H1 (cell line): ENCODE data around the gene VSTM4. TPM values are rescaled to one million over a fixed set of nuclear protein-coding genes. Genes with fewer than 3 reads are reported as not detected.
A peak's percentile ranks its signal among the peaks of the same experiment; 100 is the strongest.

Experiments
- CTCF ChIA-PET: fragments of 300-600 bp; sonication (Branson Sonifier 250); formaldehyde crosslinking; loops from one replicate; lab custom pipeline; 2021; ENCODE audit not compliant: partially characterized antibody; lab: Charles Lee
- POLR2A ChIA-PET: fragments of 300-600 bp; sonication (Branson Sonifier 250); formaldehyde crosslinking; loops from one replicate; lab custom pipeline; 2021; ENCODE audit warnings: inconsistent platforms; ENCODE audit not compliant: partially characterized antibody; lab: Charles Lee
- DNase-seq, 2 experiments: peaks; one replicate each; pipeline versions ENCODE4 v3.0.0 to v3.0.0-alpha.2; 2010 to 2022; ENCODE audit warnings: low spot score in 2 of 2, low read depth in 1 of 2, mixed read lengths in 1 of 2
- FAIRE-seq: peaks from 2 replicates; lab custom pipeline; 2011; peaks lifted over from hg19 to GRCh38; lab: Jason Lieb, UNC
- H2AFZ ChIP-seq: 2 replicates; pipeline ENCODE4 v1.8.1; 2012; ENCODE audit warnings: low read length, inconsistent platforms
- H2AK5ac ChIP-seq: 2 replicates; pipeline ENCODE4 v1.6.1; 2013; ENCODE audit warnings: low read depth, low read length
- H2BK120ac ChIP-seq: replicated peaks from 2 replicates; pipeline ENCODE3; 2013; ENCODE audit warnings: low read depth, low read length, inconsistent platforms
- H2BK12ac ChIP-seq: 2 replicates; pipeline ENCODE4 v1.6.1; 2013; ENCODE audit warnings: low read depth, low read length
- H2BK15ac ChIP-seq: 2 replicates; pipeline ENCODE4 v1.6.1; 2013; ENCODE audit warnings: low read length
- H2BK20ac ChIP-seq: 2 replicates; pipeline ENCODE4 v1.6.1; 2013; ENCODE audit warnings: low read length
- H2BK5ac ChIP-seq: 2 replicates; pipeline ENCODE4 v1.6.1; 2013; ENCODE audit warnings: low read depth, low read length
- H3K14ac ChIP-seq: 2 replicates; pipeline ENCODE4 v1.6.1; 2013; ENCODE audit warnings: inconsistent platforms; ENCODE audit not compliant: insufficient read length
- H3K18ac ChIP-seq: 2 replicates; pipeline ENCODE4 v1.6.1; 2013; ENCODE audit warnings: low read length; ENCODE audit errors: extremely low read depth
- H3K23ac ChIP-seq: 2 replicates; pipeline ENCODE4 v1.6.1; 2013; ENCODE audit warnings: inconsistent platforms; ENCODE audit not compliant: insufficient read length
- H3K23me2 ChIP-seq: 2 replicates; pipeline ENCODE4 v1.6.1; 2013; ENCODE audit warnings: low read depth, low read length
- H3K27ac ChIP-seq: 2 replicates; pipeline ENCODE4 v1.6.1; 2011; ENCODE audit warnings: low read depth, low read length, inconsistent platforms
- H3K27me3 ChIP-seq, 4 experiments: replicated peaks in 1 of 4; 1 replicate in 1 of 4; 2 replicates in 3 of 4; pipeline versions ENCODE4 v1.6.1 to v1.8.1; 2011 to 2013; ENCODE audit warnings: low read length in 3 of 4, mild to moderate bottlenecking in 3 of 4, inconsistent platforms in 2 of 4, mixed read lengths in 2 of 4, moderate library complexity in 1 of 4; ENCODE audit not compliant: control insufficient read depth in 3 of 4, insufficient read depth in 3 of 4; ENCODE audit errors: extremely low read depth in 1 of 4
- H3K36me3 ChIP-seq, 4 experiments: 2 replicates each; pipeline versions ENCODE4 v1.6.1 to v1.8.1; 2011 to 2013; ENCODE audit warnings: mild to moderate bottlenecking in 4 of 4, low read length in 3 of 4, moderate library complexity in 2 of 4, control low read depth in 1 of 4, inconsistent platforms in 1 of 4; ENCODE audit not compliant: insufficient read depth in 4 of 4, control insufficient read depth in 2 of 4
- H3K4ac ChIP-seq: replicated peaks from 2 replicates; pipeline ENCODE3; 2013; ENCODE audit warnings: low read length, low read depth, mixed read lengths, inconsistent platforms; ENCODE audit not compliant: insufficient read length
- H3K4me1 ChIP-seq, 4 experiments: replicated peaks in 1 of 4; 1 replicate in 1 of 4; 2 replicates in 3 of 4; pipeline versions ENCODE4 v1.6.1 to v1.8.1; 2011 to 2013; ENCODE audit warnings: low read length in 3 of 4, inconsistent platforms in 2 of 4, mixed read lengths in 1 of 4; ENCODE audit not compliant: insufficient read depth in 4 of 4, control insufficient read depth in 3 of 4
- H3K4me2 ChIP-seq, 2 experiments: 2 replicates each; pipeline versions ENCODE4 v1.6.1 to v1.8.1; 2011 to 2013; ENCODE audit warnings: low read depth in 2 of 2, low read length in 2 of 2, control low read depth in 1 of 2, inconsistent platforms in 1 of 2, mild to moderate bottlenecking in 1 of 2; ENCODE audit not compliant: insufficient read depth in 1 of 2
- H3K4me3 ChIP-seq, 4 experiments: fragments of 200-600, 300-600 bp in 1 of 4; sonication (generic), shearing (Covaris generic), sonication (Bioruptor Twin) in 1 of 4; 2 replicates each; pipeline versions ENCODE4 v1.5.1 to v1.8.1; 2011 to 2016; ENCODE audit warnings: low read length in 4 of 4, low read depth in 3 of 4, control low read depth in 2 of 4, inconsistent platforms in 2 of 4, mild to moderate bottlenecking in 2 of 4, mixed read lengths in 1 of 4, moderate library complexity in 1 of 4; ENCODE audit not compliant: insufficient read depth in 2 of 4; ENCODE audit errors: extremely low read depth in 1 of 4
- H3K56ac ChIP-seq: replicated peaks from 2 replicates; pipeline ENCODE3; 2013; ENCODE audit warnings: low read depth, mild to moderate bottlenecking, mixed read lengths, low read length, inconsistent platforms; ENCODE audit not compliant: insufficient read length
- H3K79me1 ChIP-seq: 2 replicates; pipeline ENCODE4 v1.6.1; 2013; ENCODE audit warnings: low read depth, low read length, control low read depth
- H3K79me2 ChIP-seq, 2 experiments: 2 replicates each; pipeline versions ENCODE4 v1.6.1 to v1.8.1; 2012 to 2013; ENCODE audit warnings: low read length in 2 of 2, mild to moderate bottlenecking in 2 of 2, inconsistent platforms in 1 of 2; ENCODE audit not compliant: insufficient read depth in 2 of 2, control insufficient read depth in 1 of 2
- H3K9ac ChIP-seq, 4 experiments: replicated peaks in 1 of 4; 1 replicate in 1 of 4; 2 replicates in 3 of 4; pipeline versions ENCODE4 v1.6.1 to v1.8.1; 2011 to 2013; ENCODE audit warnings: low read depth in 3 of 4, low read length in 3 of 4, control low read depth in 2 of 4, mild to moderate bottlenecking in 2 of 4, moderate library complexity in 2 of 4, inconsistent platforms in 1 of 4; ENCODE audit errors: extremely low read depth in 1 of 4
- H3K9me3 ChIP-seq, 2 experiments: 2 replicates each; pipeline versions ENCODE4 v1.6.1 to v1.8.1; 2012 to 2013; ENCODE audit warnings: mild to moderate bottlenecking in 2 of 2, moderate library complexity in 2 of 2, control low read depth in 1 of 2, inconsistent platforms in 1 of 2, low read depth in 1 of 2, low read length in 1 of 2, mixed read lengths in 1 of 2; ENCODE audit not compliant: insufficient read depth in 2 of 2
- H4K20me1 ChIP-seq, 2 experiments: replicated peaks in 1 of 2; 2 replicates each; pipeline versions ENCODE3 to v1.8.1; 2011 to 2013; ENCODE audit warnings: inconsistent platforms in 2 of 2, low read length in 2 of 2, mild to moderate bottlenecking in 1 of 2; ENCODE audit not compliant: insufficient read depth in 2 of 2, control insufficient read depth in 1 of 2
- H4K5ac ChIP-seq: 2 replicates; pipeline ENCODE4 v1.6.1; 2013; ENCODE audit warnings: low read length, low read depth, mixed read lengths, inconsistent platforms; ENCODE audit not compliant: insufficient read length
- H4K8ac ChIP-seq: 2 replicates; pipeline ENCODE4 v1.8.0; 2013; ENCODE audit warnings: mild to moderate bottlenecking, moderate library complexity, low read length, inconsistent platforms; ENCODE audit not compliant: insufficient read depth; ENCODE audit errors: extremely low read depth
- H4K91ac ChIP-seq: replicated peaks from 2 replicates; pipeline ENCODE3; 2013; ENCODE audit warnings: low read length, mixed read lengths, inconsistent platforms; ENCODE audit not compliant: insufficient read length
- RAD21 ChIP-seq, 2 experiments: IDR thresholded peaks in 1 of 2; conservative IDR thresholded peaks in 1 of 2; 2 replicates each; pipeline ENCODE4 v1.6.1; 2011; ENCODE audit warnings: low read depth in 2 of 2, low read length in 2 of 2, improper control_type of control experiment in 1 of 2, inconsistent platforms in 1 of 2, mild to moderate bottlenecking in 1 of 2, moderate library complexity in 1 of 2
- RXRA ChIP-seq: IDR thresholded peaks from 2 replicates; pipeline ENCODE4 v1.6.1; 2011; ENCODE audit warnings: low read depth, mild to moderate bottlenecking, low read length, moderate library complexity; ENCODE audit not compliant: insufficient read depth
- WGBS, 2 experiments: shearing (Covaris generic) in 1 of 2; methylation state at CpG; one replicate each; pipeline versions ENCODE4 v1.1.6 to v1.1.7; 2013 to 2015; ENCODE audit warnings: low lambda C conversion rate in 2 of 2, mixed read lengths in 2 of 2, inconsistent platforms in 1 of 2, low coverage in 1 of 2, missing lambda C conversion rate in 1 of 2; ENCODE audit not compliant: insufficient replicate concordance in 2 of 2, insufficient coverage in 1 of 2, insufficient read length in 1 of 2; ENCODE audit errors: extremely low coverage in 1 of 2, missing lambda C conversion rate in 1 of 2; 5-methylcytosine and 5-hydroxymethylcytosine counted together
- polyA plus RNA-seq, 7 experiments: library from polyadenylated mRNA; depleted of rRNA in 3 of 7; stranded (reverse) in 5 of 7; unstranded in 2 of 7; fragments of >200 nt in 5 of 7; fragments of 200-250 nt in 2 of 7; gene quantifications; 1 replicate in 5 of 7; 2 replicates in 1 of 7; 4 replicates in 1 of 7; pipeline versions ENCODE4 v1.2.1 to v1.2.3, GENCODE V29; 2011 to 2013; ENCODE audit warnings: missing spikeins in 2 of 7, mixed read lengths in 2 of 7
- total RNA-seq: library from RNA; stranded (reverse); fragmentation: NEBNext Ultra II Directional; extraction: Animal tissue kit (Norgen Biotek cat#: 25700); gene quantifications from 2 replicates; pipeline ENCODE4 v1.2.1, GENCODE V29; 2021

Gene VSTM4
- total and polyA plus RNA-seq, 2 of the 8 experiments (the other 6 are each of a cell fraction or from before 2014, with no cell fraction given), result 0.48 to 0.73 TPM

DNA sequence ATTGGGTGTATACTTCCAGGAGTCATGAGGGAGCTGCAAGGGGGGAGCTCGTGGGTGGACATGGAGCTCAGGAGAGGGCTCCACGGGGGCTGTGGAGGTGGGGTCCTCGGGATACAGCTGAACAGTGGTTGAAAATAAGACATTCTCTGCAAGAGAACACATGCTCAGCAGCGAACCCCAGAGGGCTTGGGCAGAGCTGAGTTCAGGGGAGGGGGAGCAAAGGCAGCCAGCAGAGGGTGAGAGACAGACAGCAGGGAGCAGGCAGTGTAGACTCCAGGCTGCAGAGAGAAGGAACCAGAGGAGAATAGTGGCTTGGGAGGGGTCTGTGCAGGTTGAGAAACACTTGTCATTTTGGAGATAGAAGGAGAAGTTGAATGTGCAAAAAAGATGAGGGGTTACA lies 102.7 kb downstream of the VSTM4 start:
- no peak overlapping the region for H2BK120ac ChIP-seq
- H4K91ac ChIP-seq, result no peak overlapping the region
- no peaks in the 10 kb centered on the region for H4K20me1 ChIP-seq
- H4K5ac ChIP-seq, result no peak overlapping the region
- peak in 1 of 2 experiments; percentile 11; a peak in 1 of 4 replicates for TF ChIP-seq RAD21 (IDR thresholded peaks at IDR 0.05 in 1 of 2, conservative IDR thresholded peaks at IDR 0.05 in 1 of 2; ENCODE audit: low read depth in 2 of 2, low read length in 2 of 2)
- no peak for TF ChIP-seq RXRA
- TF ChIP-seq, all 59 proteins: peak for 1
- no peak overlapping the region for H2BK12ac ChIP-seq
- ChIA-PET POLR2A (no interaction called here), CTCF (interaction anchor here (1.3 to 2.0 kb wide), 4 partner anchors 11 to 354 kb away, joined by 3 to 6 read pairs (median 4); no protein-coding TSS in a partner anchor)
- no peaks in the 10 kb centered on the region; a peak in 1 of 7 replicates for H3K27me3 ChIP-seq
- H3K4me1 ChIP-seq, result no peaks in the 10 kb centered on the region
- H2AK5ac ChIP-seq, result no peak overlapping the region
- H3K9me3 ChIP-seq, result no peaks in the 10 kb centered on the region
- H2BK15ac ChIP-seq, result no peak overlapping the region
- H3K4me2 ChIP-seq, result no peak overlapping the region
- FAIRE-seq, result no peak
- WGBS, 2 experiments, result 73% methylated on average over 4 of the region's 4 CpGs; no CpG with 5 or more reads in 1 of the 2 experiments
- H3K4me3 ChIP-seq, result no peak overlapping the region
- H2BK20ac ChIP-seq, result no peak overlapping the region
- no peak overlapping the region for H3K27ac ChIP-seq
- H3K9ac ChIP-seq, result no peak overlapping the region
- H3K18ac ChIP-seq, result no peak overlapping the region
- no peak overlapping the region for H3K23ac ChIP-seq
- no peaks in the 10 kb centered on the region for H3K36me3 ChIP-seq
- peak overlapping the region; percentile 16; the same call in 1 of the 2 replicates for H4K8ac ChIP-seq
- H3K23me2 ChIP-seq, result no peaks in the 10 kb centered on the region
- no peak for DNase-seq
- no peaks in the 10 kb centered on the region for H3K79me1 ChIP-seq
- no peak overlapping the region for H3K14ac ChIP-seq
- no peak overlapping the region; the same call in 1 of the 2 replicates for H2AFZ ChIP-seq
- H2BK5ac ChIP-seq, result no peak overlapping the region
- H3K79me2 ChIP-seq, result no peaks in the 10 kb centered on the region
- no peak overlapping the region for H3K56ac ChIP-seq
- no peak overlapping the region for H3K4ac ChIP-seq
